Activated CD4-positive, alpha-beta T cell treated with anti-CD3 and anti-CD28 coated beads for 36 hours (primary cell): ENCODE data around the gene TNFRSF19. TPM values are rescaled to one million over a fixed set of nuclear protein-coding genes. Genes with fewer than 3 reads are reported as not detected.
"Not testable (repeated sequence)": the region's sequence is repeated elsewhere in the genome, so short reads cannot be mapped to it uniquely, and the experiment has no call there.

Source experiments
- ATAC-seq: fragments of 200-7000 bp; cut with Tn5 transposase; one replicate; pipeline ENCODE4 v1.10.0; 2021; ENCODE audit warnings: mild to moderate bottlenecking, moderate library complexity
- CTCF ChIA-PET: fragments of 350-600 bp; sonication (Branson Sonifier 250); formaldehyde crosslinking; loops from one replicate; lab custom pipeline; 2021; ENCODE audit warnings: antibody characterized with exemption; lab: Charles Lee
- POLR2A ChIA-PET: fragments of 350-600 bp; sonication (Branson Sonifier 250); formaldehyde crosslinking; loops from one replicate; lab custom pipeline; 2021; ENCODE audit warnings: antibody characterized with exemption, inconsistent platforms; lab: Charles Lee
- DNase-seq: peaks from one replicate; pipeline ENCODE4 v3.0.0-alpha.2; 2020
- H3K27ac Mint-ChIP-seq: one replicate; pipeline ENCODE4 v1.8.0; 2021; ENCODE audit warnings: mixed read lengths
- H3K27me3 Mint-ChIP-seq: one replicate; pipeline ENCODE4 v1.8.0; 2021; ENCODE audit warnings: mixed read lengths
- H3K36me3 Mint-ChIP-seq: one replicate; pipeline ENCODE4 v1.8.0; 2021; ENCODE audit warnings: low read depth, mixed read lengths
- H3K4me1 Mint-ChIP-seq: one replicate; pipeline ENCODE4 v1.8.0; 2021; ENCODE audit warnings: mixed read lengths
- H3K4me3 Mint-ChIP-seq: one replicate; pipeline ENCODE4 v1.8.0; 2021; ENCODE audit warnings: mild to moderate bottlenecking, moderate library complexity, mixed read lengths
- H3K9me3 Mint-ChIP-seq: one replicate; pipeline ENCODE4 v1.8.0; 2021; ENCODE audit warnings: low read depth, mixed read lengths
- intact Hi-C, 2 experiments: fragments of 100-400 bp; cut with DNase I in 1 of 2; cut with micrococcal nuclease in 1 of 2; formaldehyde crosslinking; loops; one replicate each; pipeline versions ENCODE4 v1.14.2 to v1.15.1; 2022 to 2024; cut with DNase I, micrococcal nuclease
- total RNA-seq, 2 experiments: library from RNA; stranded (reverse); gene quantifications; one replicate each; pipeline ENCODE4 v1.2.3, GENCODE V29; 2021

Gene TNFRSF19
- total RNA-seq, 2 experiments from 2014 or later = not detected

GRCh38 chr13:23586336-23586735, 16.1 kb downstream of the TNFRSF19 start:
- H3K9me3 Mint-ChIP-seq = no peaks in the 10 kb centered on the region
- H3K4me3 Mint-ChIP-seq = no peak overlapping the region
- H3K4me1 Mint-ChIP-seq = no peaks in the 10 kb centered on the region
- H3K27ac Mint-ChIP-seq = no peak overlapping the region
- intact Hi-C loops = no loop called here
- ATAC-seq (no peak), DNase-seq (no peak)
- ChIA-PET POLR2A (no interaction called here), CTCF (no interaction called here)
- H3K27me3 Mint-ChIP-seq = peaks cover 24% of the 10 kb centered on the region
- no peaks in the 10 kb centered on the region for H3K36me3 Mint-ChIP-seq

- Mint-ChIP-seq H3K9me3 (no peaks in the 10 kb centered on the region), H3K4me3 (no peak overlapping the region), H3K27me3 (peaks cover 16% of the 10 kb centered on the region), H3K36me3 (no peaks in the 10 kb centered on the region), H3K27ac (no peak overlapping the region), H3K4me1 (no peaks in the 10 kb centered on the region)
- ChIA-PET POLR2A (no interaction called here), CTCF (interaction anchor here (0.6 to 1.1 kb wide), 2 partner anchors 41 to 101 kb away, joined by 3 to 4 read pairs; no protein-coding TSS in a partner anchor)
- DNase-seq (no peak), ATAC-seq (no peak)
- intact Hi-C loops = no loop called here
Observed at GRCh38 chr13:23588666-23589065, 18.5 kb downstream of the TNFRSF19 start.

- POLR2A ChIA-PET = no interaction called here
- intact Hi-C loops = no loop called here
Observed at GRCh38 chr13:23592596-23592995, 22.4 kb downstream of the TNFRSF19 start.

GRCh38 chr13:23593148-23593547, 22.9 kb downstream of the TNFRSF19 start:
- H3K36me3 Mint-ChIP-seq = no peaks in the 10 kb centered on the region
- no peaks in the 10 kb centered on the region for H3K4me1 Mint-ChIP-seq
- intact Hi-C loops = no loop called here
- no peak for DNase-seq
- no peak overlapping the region for H3K27ac Mint-ChIP-seq
- no peaks in the 10 kb centered on the region for H3K9me3 Mint-ChIP-seq
- peaks cover 17% of the 10 kb centered on the region for H3K27me3 Mint-ChIP-seq
- ChIA-PET POLR2A (no interaction called here), CTCF (no interaction called here)
- no peak for ATAC-seq
- H3K4me3 Mint-ChIP-seq = no peak overlapping the region

More at GRCh38 chr13:23592596-23592995, 22.4 kb downstream of the TNFRSF19 start:
- Mint-ChIP-seq H3K27ac (no peak overlapping the region), H3K4me1 (no peaks in the 10 kb centered on the region), H3K9me3 (no peaks in the 10 kb centered on the region), H3K27me3 (peaks cover 14% of the 10 kb centered on the region), H3K36me3 (no peaks in the 10 kb centered on the region), H3K4me3 (no peak overlapping the region)
- ATAC-seq (no peak), DNase-seq (no peak)
- CTCF ChIA-PET = interaction anchor here (0.7 kb wide), 1 partner anchor 125 kb away, joined by 3 read pairs; no protein-coding TSS in a partner anchor

GRCh38 chr13:23594290-23594689, 24.1 kb downstream of the TNFRSF19 start:
- H3K9me3 Mint-ChIP-seq, H3K4me1 Mint-ChIP-seq, H3K4me3 Mint-ChIP-seq, DNase-seq, ATAC-seq, H3K36me3 Mint-ChIP-seq, POLR2A ChIA-PET, H3K27ac Mint-ChIP-seq, intact Hi-C loops, CTCF ChIA-PET: not testable (repeated sequence)
- peaks cover 12% of the 10 kb centered on the region for H3K27me3 Mint-ChIP-seq

GRCh38 chr13:23598369-23598768, 28.2 kb downstream of the TNFRSF19 start:
- peaks cover 9% of the 10 kb centered on the region for H3K9me3 Mint-ChIP-seq
- no peaks in the 10 kb centered on the region for H3K36me3 Mint-ChIP-seq
- CTCF ChIA-PET = no interaction called here
- H3K4me3 Mint-ChIP-seq = no peak overlapping the region
- intact Hi-C loops = no loop called here
- H3K27me3 Mint-ChIP-seq = peaks cover 13% of the 10 kb centered on the region
- no peaks in the 10 kb centered on the region for H3K4me1 Mint-ChIP-seq
- DNase-seq (no peak), ATAC-seq (no peak)
- no peak overlapping the region for H3K27ac Mint-ChIP-seq
- POLR2A ChIA-PET = no interaction called here

- H3K9me3 Mint-ChIP-seq = peaks cover 9% of the 10 kb centered on the region
- no peak for ATAC-seq
- no peak overlapping the region for H3K4me3 Mint-ChIP-seq
- ChIA-PET CTCF (no interaction called here), POLR2A (no interaction called here)
- H3K4me1 Mint-ChIP-seq = no peaks in the 10 kb centered on the region
- intact Hi-C loops = no loop called here
- no peak overlapping the region for H3K27ac Mint-ChIP-seq
- no peak for DNase-seq
- H3K36me3 Mint-ChIP-seq = no peaks in the 10 kb centered on the region
- peaks cover 13% of the 10 kb centered on the region for H3K27me3 Mint-ChIP-seq
Observed at GRCh38 chr13:23599083-23599925, 29.1 kb downstream of the TNFRSF19 start.

- POLR2A ChIA-PET = no interaction called here
Observed at GRCh38 chr13:23600100-23600499, 29.9 kb downstream of the TNFRSF19 start.

GRCh38 chr13:23600534-23600933, 30.3 kb downstream of the TNFRSF19 start:
- H3K27me3 Mint-ChIP-seq = peaks cover 10% of the 10 kb centered on the region

More at GRCh38 chr13:23600100-23600499, 29.9 kb downstream of the TNFRSF19 start:
- ATAC-seq (no peak), DNase-seq (no peak)
- Mint-ChIP-seq H3K27me3 (peaks cover 13% of the 10 kb centered on the region), H3K4me1 (no peaks in the 10 kb centered on the region), H3K4me3 (no peak overlapping the region), H3K36me3 (no peaks in the 10 kb centered on the region), H3K9me3 (peaks cover 9% of the 10 kb centered on the region), H3K27ac (no peak overlapping the region)
- intact Hi-C loops = no loop called here
- CTCF ChIA-PET = no interaction called here

GRCh38 chr13:23605831-23606230, 35.6 kb downstream of the TNFRSF19 start:
- intact Hi-C loops = no loop called here
- DNase-seq = no peak
- Mint-ChIP-seq H3K4me3 (no peak overlapping the region), H3K9me3 (no peaks in the 10 kb centered on the region), H3K4me1 (peaks cover 11% of the 10 kb centered on the region), H3K27ac (no peak overlapping the region), H3K27me3 (peaks cover 7% of the 10 kb centered on the region), H3K36me3 (no peaks in the 10 kb centered on the region)
- ChIA-PET POLR2A (no interaction called here), CTCF (no interaction called here)
- no peak for ATAC-seq

More at GRCh38 chr13:23600534-23600933, 30.3 kb downstream of the TNFRSF19 start:
- POLR2A ChIA-PET = no interaction called here
- no peak overlapping the region for H3K27ac Mint-ChIP-seq
- DNase-seq (no peak), ATAC-seq (no peak)
- H3K9me3 Mint-ChIP-seq = peaks cover 9% of the 10 kb centered on the region
- CTCF ChIA-PET = no interaction called here
- H3K36me3 Mint-ChIP-seq = no peaks in the 10 kb centered on the region
- H3K4me3 Mint-ChIP-seq = no peak overlapping the region
- H3K4me1 Mint-ChIP-seq = no peaks in the 10 kb centered on the region
- intact Hi-C loops = no loop called here

- ChIA-PET CTCF (no interaction called here), POLR2A (no interaction called here)
- Mint-ChIP-seq H3K27me3 (peaks cover 8% of the 10 kb centered on the region), H3K36me3 (no peaks in the 10 kb centered on the region), H3K27ac (no peak overlapping the region), H3K4me3 (no peak overlapping the region), H3K9me3 (no peaks in the 10 kb centered on the region), H3K4me1 (peaks cover 11% of the 10 kb centered on the region)
- intact Hi-C loops = no loop called here
- DNase-seq (no peak), ATAC-seq (no peak)
Observed at GRCh38 chr13:23608138-23608537, 37.9 kb downstream of the TNFRSF19 start.
